H1 (cell line): Measurements from ENCODE around the gene TWF2. TPM values are rescaled to one million over a fixed set of nuclear protein-coding genes. Genes with fewer than 3 reads are reported as not detected.

ENCODE experiments used
- JUN ChIP-seq: IDR thresholded peaks from 2 replicates; pipeline ENCODE4 v1.6.1; 2011; ENCODE audit warnings: low read depth, mild to moderate bottlenecking, improper control_type of control experiment, low read length
- NRF1 ChIP-seq: IDR thresholded peaks from 2 replicates; pipeline ENCODE4 v1.6.1; 2011; ENCODE audit warnings: mild to moderate bottlenecking, low read depth, low read length, improper control_type of control experiment
- RXRA ChIP-seq: IDR thresholded peaks from 2 replicates; pipeline ENCODE4 v1.6.1; 2011; ENCODE audit warnings: low read depth, mild to moderate bottlenecking, low read length, moderate library complexity; ENCODE audit not compliant: insufficient read depth
- SIX5 ChIP-seq: IDR thresholded peaks from 2 replicates; pipeline ENCODE4 v1.6.1; 2011; ENCODE audit warnings: mild to moderate bottlenecking, low read depth, low read length
- SP2 ChIP-seq: IDR thresholded peaks from 2 replicates; pipeline ENCODE4 v1.6.1; 2012; ENCODE audit warnings: mild to moderate bottlenecking, low read length, inconsistent platforms
- polyA plus RNA-seq, 7 experiments: library from polyadenylated mRNA; depleted of rRNA in 3 of 7; stranded (reverse) in 5 of 7; unstranded in 2 of 7; fragments of >200 nt in 5 of 7; fragments of 200-250 nt in 2 of 7; gene quantifications; 1 replicate in 5 of 7; 2 replicates in 1 of 7; 4 replicates in 1 of 7; pipeline versions ENCODE4 v1.2.1 to v1.2.3, GENCODE V29; 2011 to 2013; ENCODE audit warnings: missing spikeins in 2 of 7, mixed read lengths in 2 of 7
- total RNA-seq: library from RNA; stranded (reverse); fragmentation: NEBNext Ultra II Directional; extraction: Animal tissue kit (Norgen Biotek cat#: 25700); gene quantifications from 2 replicates; pipeline ENCODE4 v1.2.1, GENCODE V29; 2021
- TF ChIP-seq, protein P1 (sequence below): fragments of 300-600 bp; sonication (generic); IDR thresholded peaks from 2 replicates; pipeline ENCODE4 v1.7.1; 2012; ENCODE audit warnings: low read length, moderate library complexity, mild to moderate bottlenecking, inconsistent platforms; ENCODE audit not compliant: insufficient replicate concordance

The TWF2 gene
- total and polyA plus RNA-seq, 2 of the 8 experiments (the other 6 are each of a cell fraction or from before 2014, with no cell fraction given) = 65.2 to 90.4 TPM

GRCh38 chr3:52184690-52185089 is 54.3 kb downstream of the TWF2 start (continued):
- TF ChIP-seq, protein P1, sequence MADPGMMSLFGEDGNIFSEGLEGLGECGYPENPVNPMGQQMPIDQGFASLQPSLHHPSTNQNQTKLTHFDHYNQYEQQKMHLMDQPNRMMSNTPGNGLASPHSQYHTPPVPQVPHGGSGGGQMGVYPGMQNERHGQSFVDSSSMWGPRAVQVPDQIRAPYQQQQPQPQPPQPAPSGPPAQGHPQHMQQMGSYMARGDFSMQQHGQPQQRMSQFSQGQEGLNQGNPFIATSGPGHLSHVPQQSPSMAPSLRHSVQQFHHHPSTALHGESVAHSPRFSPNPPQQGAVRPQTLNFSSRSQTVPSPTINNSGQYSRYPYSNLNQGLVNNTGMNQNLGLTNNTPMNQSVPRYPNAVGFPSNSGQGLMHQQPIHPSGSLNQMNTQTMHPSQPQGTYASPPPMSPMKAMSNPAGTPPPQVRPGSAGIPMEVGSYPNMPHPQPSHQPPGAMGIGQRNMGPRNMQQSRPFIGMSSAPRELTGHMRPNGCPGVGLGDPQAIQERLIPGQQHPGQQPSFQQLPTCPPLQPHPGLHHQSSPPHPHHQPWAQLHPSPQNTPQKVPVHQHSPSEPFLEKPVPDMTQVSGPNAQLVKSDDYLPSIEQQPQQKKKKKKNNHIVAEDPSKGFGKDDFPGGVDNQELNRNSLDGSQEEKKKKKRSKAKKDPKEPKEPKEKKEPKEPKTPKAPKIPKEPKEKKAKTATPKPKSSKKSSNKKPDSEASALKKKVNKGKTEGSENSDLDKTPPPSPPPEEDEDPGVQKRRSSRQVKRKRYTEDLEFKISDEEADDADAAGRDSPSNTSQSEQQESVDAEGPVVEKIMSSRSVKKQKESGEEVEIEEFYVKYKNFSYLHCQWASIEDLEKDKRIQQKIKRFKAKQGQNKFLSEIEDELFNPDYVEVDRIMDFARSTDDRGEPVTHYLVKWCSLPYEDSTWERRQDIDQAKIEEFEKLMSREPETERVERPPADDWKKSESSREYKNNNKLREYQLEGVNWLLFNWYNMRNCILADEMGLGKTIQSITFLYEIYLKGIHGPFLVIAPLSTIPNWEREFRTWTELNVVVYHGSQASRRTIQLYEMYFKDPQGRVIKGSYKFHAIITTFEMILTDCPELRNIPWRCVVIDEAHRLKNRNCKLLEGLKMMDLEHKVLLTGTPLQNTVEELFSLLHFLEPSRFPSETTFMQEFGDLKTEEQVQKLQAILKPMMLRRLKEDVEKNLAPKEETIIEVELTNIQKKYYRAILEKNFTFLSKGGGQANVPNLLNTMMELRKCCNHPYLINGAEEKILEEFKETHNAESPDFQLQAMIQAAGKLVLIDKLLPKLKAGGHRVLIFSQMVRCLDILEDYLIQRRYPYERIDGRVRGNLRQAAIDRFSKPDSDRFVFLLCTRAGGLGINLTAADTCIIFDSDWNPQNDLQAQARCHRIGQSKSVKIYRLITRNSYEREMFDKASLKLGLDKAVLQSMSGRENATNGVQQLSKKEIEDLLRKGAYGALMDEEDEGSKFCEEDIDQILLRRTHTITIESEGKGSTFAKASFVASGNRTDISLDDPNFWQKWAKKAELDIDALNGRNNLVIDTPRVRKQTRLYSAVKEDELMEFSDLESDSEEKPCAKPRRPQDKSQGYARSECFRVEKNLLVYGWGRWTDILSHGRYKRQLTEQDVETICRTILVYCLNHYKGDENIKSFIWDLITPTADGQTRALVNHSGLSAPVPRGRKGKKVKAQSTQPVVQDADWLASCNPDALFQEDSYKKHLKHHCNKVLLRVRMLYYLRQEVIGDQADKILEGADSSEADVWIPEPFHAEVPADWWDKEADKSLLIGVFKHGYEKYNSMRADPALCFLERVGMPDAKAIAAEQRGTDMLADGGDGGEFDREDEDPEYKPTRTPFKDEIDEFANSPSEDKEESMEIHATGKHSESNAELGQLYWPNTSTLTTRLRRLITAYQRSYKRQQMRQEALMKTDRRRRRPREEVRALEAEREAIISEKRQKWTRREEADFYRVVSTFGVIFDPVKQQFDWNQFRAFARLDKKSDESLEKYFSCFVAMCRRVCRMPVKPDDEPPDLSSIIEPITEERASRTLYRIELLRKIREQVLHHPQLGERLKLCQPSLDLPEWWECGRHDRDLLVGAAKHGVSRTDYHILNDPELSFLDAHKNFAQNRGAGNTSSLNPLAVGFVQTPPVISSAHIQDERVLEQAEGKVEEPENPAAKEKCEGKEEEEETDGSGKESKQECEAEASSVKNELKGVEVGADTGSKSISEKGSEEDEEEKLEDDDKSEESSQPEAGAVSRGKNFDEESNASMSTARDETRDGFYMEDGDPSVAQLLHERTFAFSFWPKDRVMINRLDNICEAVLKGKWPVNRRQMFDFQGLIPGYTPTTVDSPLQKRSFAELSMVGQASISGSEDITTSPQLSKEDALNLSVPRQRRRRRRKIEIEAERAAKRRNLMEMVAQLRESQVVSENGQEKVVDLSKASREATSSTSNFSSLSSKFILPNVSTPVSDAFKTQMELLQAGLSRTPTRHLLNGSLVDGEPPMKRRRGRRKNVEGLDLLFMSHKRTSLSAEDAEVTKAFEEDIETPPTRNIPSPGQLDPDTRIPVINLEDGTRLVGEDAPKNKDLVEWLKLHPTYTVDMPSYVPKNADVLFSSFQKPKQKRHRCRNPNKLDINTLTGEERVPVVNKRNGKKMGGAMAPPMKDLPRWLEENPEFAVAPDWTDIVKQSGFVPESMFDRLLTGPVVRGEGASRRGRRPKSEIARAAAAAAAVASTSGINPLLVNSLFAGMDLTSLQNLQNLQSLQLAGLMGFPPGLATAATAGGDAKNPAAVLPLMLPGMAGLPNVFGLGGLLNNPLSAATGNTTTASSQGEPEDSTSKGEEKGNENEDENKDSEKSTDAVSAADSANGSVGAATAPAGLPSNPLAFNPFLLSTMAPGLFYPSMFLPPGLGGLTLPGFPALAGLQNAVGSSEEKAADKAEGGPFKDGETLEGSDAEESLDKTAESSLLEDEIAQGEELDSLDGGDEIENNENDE = no peak
- TF ChIP-seq SIX5 = no peak
- TF ChIP-seq SP2 = no peak
- no peak for TF ChIP-seq RXRA
- TF ChIP-seq JUN = no peak
- TF ChIP-seq NRF1 = no peak
- TF ChIP-seq, all 59 proteins: peak for 0
